Measurements from ENCODE around the gene IL5RA. TPM values are rescaled to one million over a fixed set of nuclear protein-coding genes. Genes with fewer than 3 reads are reported as not detected.

Gene IL5RA
- total RNA-seq, 2 donors from 2014 or later = 1.5 to 7.6 TPM

DNA sequence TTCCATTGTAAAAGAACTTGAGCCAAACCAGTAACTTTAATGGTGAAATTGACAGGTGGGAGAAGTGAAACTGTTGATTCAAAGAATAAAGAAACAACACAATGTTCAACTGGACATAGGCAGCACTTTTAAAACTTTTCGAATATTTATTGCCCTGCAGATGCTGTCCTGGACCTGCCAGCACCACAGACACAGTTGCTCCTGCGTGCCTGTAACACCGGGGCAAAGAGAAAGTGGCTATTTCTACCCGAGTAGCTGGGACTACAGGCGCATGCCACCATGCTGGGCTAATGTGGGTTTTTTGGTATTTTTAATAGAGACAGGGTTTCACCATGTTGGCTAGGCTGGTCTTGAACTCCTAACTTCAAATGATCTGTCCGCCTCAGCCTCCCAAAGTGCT is 7.4 kb downstream of the IL5RA start:
- Histone ChIP-seq H3K9me3 (no peaks in the 10 kb centered on the region), H3K4me1 (replicated peaks) (no peaks in the 10 kb centered on the region), H3K27me3 (replicated peaks; ENCODE audit: insufficient read depth) (no peaks in the 10 kb centered on the region), H3K27ac (no peak overlapping the region), H3K36me3 (no peaks in the 10 kb centered on the region), H3K4me3 (no peak overlapping the region)
- no peak for DNase-seq (ENCODE audit: low spot score)
- WGBS = 84% methylated on average over 6 of the region's 6 CpGs
- intact Hi-C loops (cut with DNase I) = no loop called here
- TF ChIP-seq POLR2A (IDR thresholded peaks at IDR 0.05) (no peak), POLR2AphosphoS5 (IDR thresholded peaks at IDR 0.05) (no peak)
- TF ChIP-seq, protein P1, sequence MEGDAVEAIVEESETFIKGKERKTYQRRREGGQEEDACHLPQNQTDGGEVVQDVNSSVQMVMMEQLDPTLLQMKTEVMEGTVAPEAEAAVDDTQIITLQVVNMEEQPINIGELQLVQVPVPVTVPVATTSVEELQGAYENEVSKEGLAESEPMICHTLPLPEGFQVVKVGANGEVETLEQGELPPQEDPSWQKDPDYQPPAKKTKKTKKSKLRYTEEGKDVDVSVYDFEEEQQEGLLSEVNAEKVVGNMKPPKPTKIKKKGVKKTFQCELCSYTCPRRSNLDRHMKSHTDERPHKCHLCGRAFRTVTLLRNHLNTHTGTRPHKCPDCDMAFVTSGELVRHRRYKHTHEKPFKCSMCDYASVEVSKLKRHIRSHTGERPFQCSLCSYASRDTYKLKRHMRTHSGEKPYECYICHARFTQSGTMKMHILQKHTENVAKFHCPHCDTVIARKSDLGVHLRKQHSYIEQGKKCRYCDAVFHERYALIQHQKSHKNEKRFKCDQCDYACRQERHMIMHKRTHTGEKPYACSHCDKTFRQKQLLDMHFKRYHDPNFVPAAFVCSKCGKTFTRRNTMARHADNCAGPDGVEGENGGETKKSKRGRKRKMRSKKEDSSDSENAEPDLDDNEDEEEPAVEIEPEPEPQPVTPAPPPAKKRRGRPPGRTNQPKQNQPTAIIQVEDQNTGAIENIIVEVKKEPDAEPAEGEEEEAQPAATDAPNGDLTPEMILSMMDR (IDR thresholded peaks at IDR 0.05) = no peak

DNA sequence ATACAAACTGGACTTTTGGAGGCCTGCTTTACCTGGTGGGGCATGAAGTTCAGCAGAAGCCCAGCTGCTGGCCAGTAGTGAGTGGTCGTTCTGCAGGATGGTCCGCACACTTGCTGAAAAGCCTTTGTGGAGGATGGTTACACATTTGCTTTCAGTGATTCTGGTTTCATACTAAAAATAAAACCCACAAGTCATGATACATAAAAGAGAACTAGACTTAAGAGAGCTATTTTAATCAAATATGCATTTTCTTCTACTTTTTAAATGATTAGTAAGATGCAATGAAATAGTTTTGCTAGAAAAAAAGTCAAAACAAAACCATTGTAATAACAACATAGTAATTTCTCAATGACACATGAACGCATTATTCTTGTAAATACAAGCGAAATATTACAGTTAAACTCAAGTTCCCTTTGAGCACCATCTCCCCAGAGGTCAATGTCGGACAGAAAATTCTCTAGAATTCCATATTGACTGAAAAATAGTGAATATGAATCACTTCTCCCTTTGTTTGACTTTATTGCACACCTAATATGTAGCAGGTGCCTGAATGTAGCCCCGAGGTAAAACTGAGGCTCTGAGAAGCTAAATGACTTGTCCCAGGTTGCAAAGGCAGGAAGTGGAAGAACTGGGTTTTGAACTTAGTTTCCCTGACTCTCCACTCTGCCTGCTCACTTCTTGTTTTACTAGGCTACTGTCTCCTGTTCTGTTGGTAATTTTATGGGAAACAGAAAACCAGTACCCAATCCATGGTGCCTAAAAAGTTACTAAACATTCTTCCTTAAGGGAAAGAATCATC is 8.3 kb downstream of the IL5RA start:
- no peak overlapping the region for H3K27ac ChIP-seq
- H3K4me3 ChIP-seq = no peak overlapping the region
- no peak for TF ChIP-seq POLR2AphosphoS5 (IDR thresholded peaks at IDR 0.05)
- no peak for TF ChIP-seq POLR2A (IDR thresholded peaks at IDR 0.05)
- TF ChIP-seq, protein P1 (IDR thresholded peaks at IDR 0.05) = no peak
- no peaks in the 10 kb centered on the region for H3K9me3 ChIP-seq
- no peak for DNase-seq (ENCODE audit: low spot score)
- intact Hi-C loops (cut with DNase I) = no loop called here
- no peaks in the 10 kb centered on the region for H3K36me3 ChIP-seq
- no peaks in the 10 kb centered on the region for H3K4me1 ChIP-seq (replicated peaks)
- 93% methylated on average over 6 of the region's 6 CpGs for WGBS
- no peaks in the 10 kb centered on the region for H3K27me3 ChIP-seq (replicated peaks; ENCODE audit: insufficient read depth)

DNA sequence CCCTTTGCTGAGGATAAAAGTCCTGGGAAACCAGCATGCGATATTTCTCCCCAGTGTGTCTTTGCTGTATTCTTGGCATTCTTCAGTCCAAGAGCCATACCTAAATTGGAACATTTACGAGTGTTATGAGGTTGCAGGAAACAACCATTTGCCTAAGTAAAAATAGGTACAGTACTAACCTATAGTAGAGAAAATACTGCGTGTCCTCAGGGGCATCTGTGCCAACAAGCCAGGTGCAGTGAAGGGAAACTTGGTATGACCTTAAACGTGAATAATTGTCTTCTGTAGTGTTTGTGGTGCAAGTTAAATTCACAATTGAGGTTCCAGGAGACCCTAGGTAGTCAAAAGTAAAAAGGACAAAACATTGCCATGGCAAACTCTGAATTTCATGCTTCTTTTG is 12.2 kb downstream of the IL5RA start:
- intact Hi-C loops (cut with DNase I) = no loop called here
- TF ChIP-seq POLR2AphosphoS5 (IDR thresholded peaks at IDR 0.05) (no peak), POLR2A (IDR thresholded peaks at IDR 0.05) (no peak)
- TF ChIP-seq, protein P1 (IDR thresholded peaks at IDR 0.05) = no peak
- Histone ChIP-seq H3K4me1 (replicated peaks) (no peaks in the 10 kb centered on the region), H3K9me3 (no peaks in the 10 kb centered on the region), H3K27ac (no peak overlapping the region), H3K36me3 (no peaks in the 10 kb centered on the region), H3K4me3 (no peak overlapping the region), H3K27me3 (replicated peaks; ENCODE audit: insufficient read depth) (no peaks in the 10 kb centered on the region)
- WGBS = 54% methylated on average over 4 of the region's 4 CpGs
- no peak for DNase-seq (ENCODE audit: low spot score)

DNA sequence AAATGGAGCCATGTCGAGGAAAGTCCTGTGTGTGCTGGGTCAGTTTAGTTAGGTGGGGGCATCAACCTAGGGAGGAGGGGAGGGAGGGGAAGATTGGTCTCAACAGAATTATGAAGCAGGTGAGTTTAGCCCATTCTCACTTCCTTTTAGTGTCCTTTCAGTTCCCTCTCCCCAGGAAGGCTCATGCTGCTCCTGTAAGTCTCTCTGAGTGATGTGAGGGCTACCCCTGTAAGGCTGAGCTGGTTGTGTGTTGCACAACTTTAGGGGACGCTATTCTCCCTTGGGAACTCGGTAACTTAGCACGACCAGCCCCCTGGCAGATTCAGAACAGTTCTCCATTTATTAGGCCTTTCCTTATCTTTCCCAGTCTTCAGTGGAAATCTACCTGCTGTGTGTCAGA is 21.2 kb downstream of the IL5RA start:
- Histone ChIP-seq H3K4me1 (replicated peaks) (no peaks in the 10 kb centered on the region), H3K36me3 (no peaks in the 10 kb centered on the region), H3K9me3 (no peaks in the 10 kb centered on the region), H3K27ac (no peak overlapping the region), H3K4me3 (no peak overlapping the region), H3K27me3 (replicated peaks; ENCODE audit: insufficient read depth) (no peaks in the 10 kb centered on the region)
- intact Hi-C loops (cut with DNase I) = no loop called here
- 61% methylated on average over 4 of the region's 4 CpGs for WGBS
- DNase-seq (ENCODE audit: low spot score) = no peak
- TF ChIP-seq POLR2A (IDR thresholded peaks at IDR 0.05) (no peak), POLR2AphosphoS5 (IDR thresholded peaks at IDR 0.05) (no peak)
- TF ChIP-seq, protein P1 (IDR thresholded peaks at IDR 0.05) = no peak

All from prostate gland (tissue), 2 donors.